Smooth muscle cell of the umbilical artery (primary cell): Measurements from ENCODE around the gene TULP3. TPM values are rescaled to one million over a fixed set of nuclear protein-coding genes. Genes with fewer than 3 reads are reported as not detected.

ENCODE experiments used
- total RNA-seq: library from RNA; depleted of rRNA; stranded (reverse); fragments of >200 nt; gene quantifications from 2 replicates; pipeline ENCODE4 v1.2.3, GENCODE V29; 2014

TULP3 gene, protein sequence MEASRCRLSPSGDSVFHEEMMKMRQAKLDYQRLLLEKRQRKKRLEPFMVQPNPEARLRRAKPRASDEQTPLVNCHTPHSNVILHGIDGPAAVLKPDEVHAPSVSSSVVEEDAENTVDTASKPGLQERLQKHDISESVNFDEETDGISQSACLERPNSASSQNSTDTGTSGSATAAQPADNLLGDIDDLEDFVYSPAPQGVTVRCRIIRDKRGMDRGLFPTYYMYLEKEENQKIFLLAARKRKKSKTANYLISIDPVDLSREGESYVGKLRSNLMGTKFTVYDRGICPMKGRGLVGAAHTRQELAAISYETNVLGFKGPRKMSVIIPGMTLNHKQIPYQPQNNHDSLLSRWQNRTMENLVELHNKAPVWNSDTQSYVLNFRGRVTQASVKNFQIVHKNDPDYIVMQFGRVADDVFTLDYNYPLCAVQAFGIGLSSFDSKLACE
- total RNA-seq, result 14.6 and 23.1 TPM in 2 replicates

DNA sequence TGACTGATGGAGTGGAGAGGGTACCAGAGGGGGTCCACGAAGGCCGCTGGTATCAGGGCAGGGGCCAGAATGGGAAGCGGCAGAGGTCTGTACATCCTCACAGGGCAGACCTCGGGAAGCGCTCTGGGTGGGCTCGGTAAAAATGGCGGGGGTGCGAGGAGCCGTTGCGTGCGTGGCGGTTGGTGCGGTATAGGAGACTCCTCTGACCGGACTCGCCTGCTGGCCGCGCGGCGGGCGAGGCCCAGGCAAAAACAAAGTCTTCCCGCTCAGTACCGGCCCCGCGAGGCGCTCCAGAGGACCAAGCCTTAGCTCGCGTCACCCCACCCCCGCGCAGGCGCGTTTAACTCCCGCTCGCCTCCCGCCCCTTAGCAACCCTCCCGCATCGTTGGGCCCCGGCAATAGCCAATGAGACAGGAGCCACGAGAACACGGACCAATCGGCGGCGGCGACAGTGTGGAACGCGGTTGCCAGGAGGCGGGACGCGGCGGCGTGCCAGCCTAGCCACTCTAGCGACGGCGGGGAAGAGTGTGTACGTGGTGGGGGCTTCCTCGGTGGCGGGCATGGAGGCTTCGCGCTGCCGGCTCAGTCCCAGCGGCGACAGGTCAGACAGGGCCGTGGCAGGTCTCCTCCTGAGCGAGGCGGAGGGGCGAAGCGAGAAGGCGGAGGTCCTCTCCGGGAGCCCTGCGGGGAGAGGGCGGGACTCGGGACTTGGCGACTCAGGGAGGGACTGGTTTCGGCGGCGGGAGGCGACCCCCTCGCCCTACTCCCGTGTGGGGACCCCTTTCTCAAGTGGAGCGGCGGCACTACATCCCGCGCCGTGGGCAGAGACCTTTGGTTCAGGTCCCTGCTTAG is at the start of gene TULP3:
TSS of gene TULP3 (plus strand) at position 504 of the 852 bp plus-strand sequence. CDS start at position 561, 57 bp downstream.

DNA sequence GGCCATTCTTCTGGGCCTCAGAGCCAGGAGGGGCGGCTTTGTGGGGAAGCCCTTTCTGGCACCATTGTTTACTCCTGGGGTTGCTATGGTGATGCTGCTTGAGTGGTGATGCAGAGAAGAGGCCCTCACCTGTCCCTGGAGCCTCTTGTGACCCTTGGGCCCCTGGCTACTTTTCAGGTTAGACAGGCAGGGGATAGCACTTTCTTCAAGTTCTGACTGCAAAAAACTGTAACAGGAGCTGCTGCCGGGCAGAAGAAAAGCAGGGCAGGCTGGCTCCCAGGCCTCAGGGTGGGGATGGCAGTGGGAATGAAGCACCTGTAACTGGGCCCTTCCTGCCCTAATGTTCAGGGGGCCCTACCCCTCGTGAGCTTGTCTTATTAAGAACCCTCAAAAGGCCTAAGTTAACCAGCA is 33.7 kb upstream of the TULP3 start, which contains the start of gene TEX52:
TSS of gene TEX52 (minus strand) at position 19 of the 411 bp plus-strand sequence. CDS start at position 6, 13 bp downstream.

DNA sequence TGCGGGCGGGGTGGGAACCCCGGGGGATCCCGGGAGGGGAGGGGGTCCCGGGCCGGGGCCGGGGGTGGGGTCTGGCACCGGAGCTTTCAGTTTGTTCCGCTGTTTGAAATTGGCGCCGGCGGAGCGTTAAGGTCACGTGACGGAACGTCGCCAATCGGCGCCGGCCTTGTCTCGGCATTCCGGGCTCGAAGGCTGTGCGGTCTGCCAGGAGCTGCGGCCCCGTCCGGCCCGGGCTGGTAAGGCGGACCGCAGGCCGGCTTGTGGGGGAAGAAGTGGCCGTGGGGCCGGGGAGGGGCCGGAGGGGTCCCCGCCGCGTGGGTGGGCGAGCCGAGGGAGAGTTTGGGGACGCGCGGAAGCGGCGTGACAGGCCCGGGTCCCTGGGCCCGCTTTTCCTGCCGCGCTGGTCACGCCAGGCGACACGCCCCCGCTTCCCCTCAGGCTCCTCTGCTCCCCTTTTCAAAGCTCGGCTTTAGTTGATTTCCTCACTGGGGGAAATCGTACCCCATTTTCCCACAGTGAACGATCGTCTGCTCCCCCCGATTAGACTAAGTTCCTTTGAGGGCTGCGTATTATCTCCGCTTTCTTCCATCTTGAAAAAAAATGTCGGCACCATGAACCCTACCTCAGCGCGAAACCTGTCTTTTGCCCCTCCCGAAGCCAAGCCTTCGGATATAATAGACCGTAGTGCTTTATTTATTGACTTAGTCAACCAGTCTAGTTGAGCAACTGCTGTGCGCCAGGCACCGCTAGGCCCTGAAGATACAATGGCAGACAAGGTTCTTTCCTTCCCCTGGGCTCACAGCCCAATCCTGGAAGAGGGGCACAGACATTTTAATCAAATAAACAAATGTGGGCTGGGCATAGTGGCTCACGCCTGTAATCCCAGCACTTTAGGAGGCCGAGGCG is 13.4 kb upstream of the TULP3 start, which contains the start of the genes FOXM1 and RHNO1:
TSS of gene FOXM1 (minus strand) at position 128 of the 906 bp plus-strand sequence. CDS start 2,696 bp downstream, outside the sequence.
TSS of gene RHNO1 (plus strand) at position 177 of the 906 bp plus-strand sequence. CDS start 8,144 bp downstream, outside the sequence.

DNA sequence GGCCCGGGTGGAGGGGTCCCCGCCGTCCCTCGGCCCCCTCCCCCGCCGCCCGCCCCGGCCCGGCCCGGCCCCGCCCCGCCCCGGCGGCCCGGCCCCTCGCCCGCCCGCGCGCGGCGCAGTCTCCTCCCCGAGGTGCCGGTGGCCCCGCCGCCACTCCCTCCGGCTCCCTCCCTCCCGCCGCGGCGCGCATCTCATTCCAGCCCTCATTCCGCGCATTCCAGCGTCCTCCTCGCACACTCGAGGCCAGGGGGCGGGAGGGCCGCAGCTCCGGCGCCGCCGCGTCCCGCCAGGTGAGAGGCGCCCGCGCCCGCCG is 68.5 kb downstream of the TULP3 start, which contains the start of gene TEAD4:
TSS of gene TEAD4 (plus strand) at position 206 of the 313 bp plus-strand sequence.

Other genes starting within 250 kb of the TULP3 start
- gene FKBP4, start 95.9 kb upstream of the TULP3 start, total RNA-seq, result 64.1 and 100 TPM in 2 replicates
- gene ITFG2, start 78.2 kb upstream of the TULP3 start, total RNA-seq, result 13.7 and 15.0 TPM in 2 replicates
- gene NRIP2, start 55.9 kb upstream of the TULP3 start, total RNA-seq, result not detected in 2 replicates
- gene TEX52, start 33.9 kb upstream of the TULP3 start, total RNA-seq, result not detected in 2 replicates
- 1.2 and 9.9 TPM in 2 replicates for gene FOXM1, start 13.7 kb upstream of the TULP3 start, total RNA-seq
- 16.1 and 17.2 TPM in 2 replicates for gene RHNO1, start 13.7 kb upstream of the TULP3 start, total RNA-seq
- gene TEAD4, start 68.5 kb downstream of the TULP3 start, total RNA-seq, result 3.6 and 6.8 TPM in 2 replicates
- gene TSPAN9, start 186.5 kb downstream of the TULP3 start, total RNA-seq, result 49.6 and 121 TPM in 2 replicates